GM06990 (cell line): ENCODE results near the gene TBC1D9B.

Experiments
- DNase-seq: peaks from one replicate; pipeline ENCODE4 v3.0.0-alpha.2; 2011; ENCODE audit not compliant: insufficient read length; ENCODE audit errors: extremely low read depth
- H3K27me3 ChIP-seq: replicated peaks from 2 replicates; pipeline ENCODE4 v1.6.0; 2011; ENCODE audit warnings: low read length; ENCODE audit not compliant: control insufficient read depth, insufficient read depth
- H3K36me3 ChIP-seq: 2 replicates; pipeline ENCODE4 v1.5.1; 2011; ENCODE audit warnings: low read length; ENCODE audit not compliant: control insufficient read depth, insufficient read depth
- H3K4me3 ChIP-seq: replicated peaks from 2 replicates; pipeline ENCODE4 v1.5.1; 2011; ENCODE audit warnings: low read depth, mild to moderate bottlenecking, control low read depth, low read length
- CTCF ChIP-seq: IDR thresholded peaks from 2 replicates; pipeline ENCODE4 v1.5.1; 2011; ENCODE audit warnings: low read length, control low read depth, mild to moderate bottlenecking, inconsistent platforms; ENCODE audit not compliant: insufficient read depth, poor library complexity, severe bottlenecking

Gene TBC1D9B

DNA sequence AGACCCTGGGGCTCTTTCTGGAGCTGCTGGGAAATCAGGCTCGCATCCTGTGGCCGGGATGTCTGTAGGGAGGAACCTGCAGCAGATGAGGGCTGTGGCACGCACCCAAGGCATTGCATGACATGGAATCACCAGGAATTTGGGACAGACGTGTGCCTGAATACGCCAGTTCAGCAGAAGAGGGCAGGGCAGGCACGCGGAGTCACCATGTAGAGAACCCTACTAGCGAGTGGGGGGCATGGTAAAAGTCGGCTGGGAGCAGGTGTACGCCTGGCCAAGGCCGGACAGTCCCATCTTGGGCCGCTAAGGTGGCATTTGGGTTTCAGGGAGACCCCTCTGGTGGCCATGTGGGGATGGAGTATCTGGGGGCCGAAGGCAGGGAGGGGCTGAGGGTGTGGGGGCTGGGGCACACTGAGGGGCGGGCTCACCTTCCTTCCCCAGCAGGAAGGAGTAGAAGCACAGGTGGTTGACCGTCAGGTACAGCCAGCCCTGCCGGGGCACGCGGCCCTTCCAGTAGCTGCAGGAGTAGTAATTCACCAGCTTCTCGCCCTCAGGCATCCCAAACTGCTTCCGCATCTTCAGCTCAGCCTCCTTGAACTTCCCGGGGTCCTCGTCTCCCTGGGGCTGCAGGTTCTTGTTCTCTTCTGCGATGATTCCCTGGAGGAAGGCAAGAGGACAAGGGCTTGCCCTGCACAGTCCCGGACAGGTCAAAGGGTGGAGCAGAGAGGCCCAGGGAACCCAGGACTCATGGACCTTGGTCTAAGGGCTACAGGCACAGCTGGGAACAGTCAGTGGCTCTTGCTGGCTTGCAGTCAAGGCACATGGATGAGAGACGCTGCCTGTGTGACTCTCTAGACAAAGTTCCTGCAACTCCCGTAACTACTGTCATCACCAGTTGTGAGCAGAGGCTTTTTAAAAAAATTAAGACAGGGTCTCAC lies 13.5 kb downstream of the TBC1D9B start:
- DNase-seq: no peak
- no peak overlapping the region for H3K4me3 ChIP-seq
- no peak for TF ChIP-seq CTCF
- H3K27me3 ChIP-seq: no peaks in the 10 kb centered on the region
- peaks cover 54% of the 10 kb centered on the region for H3K36me3 ChIP-seq

- Histone ChIP-seq H3K27me3 (no peaks in the 10 kb centered on the region), H3K4me3 (no peak overlapping the region), H3K36me3 (peaks cover 57% of the 10 kb centered on the region)
- DNase-seq: no peak
- TF ChIP-seq CTCF: no peak
Measured at GRCh38 chr5:179893076-179893957, 14.4 kb downstream of the TBC1D9B start.

GRCh38 chr5:179892255-179892654 lies 15.4 kb downstream of the TBC1D9B start:
- Histone ChIP-seq H3K27me3 (no peaks in the 10 kb centered on the region), H3K4me3 (no peak overlapping the region), H3K36me3 (peaks cover 61% of the 10 kb centered on the region)
- no peak for TF ChIP-seq CTCF
- DNase-seq: no peak

- no peak for TF ChIP-seq CTCF
- Histone ChIP-seq H3K4me3 (no peak overlapping the region), H3K36me3 (peaks cover 67% of the 10 kb centered on the region), H3K27me3 (no peaks in the 10 kb centered on the region)
- DNase-seq: no peak
Measured at GRCh38 chr5:179890751-179891682, 16.7 kb downstream of the TBC1D9B start.

DNA sequence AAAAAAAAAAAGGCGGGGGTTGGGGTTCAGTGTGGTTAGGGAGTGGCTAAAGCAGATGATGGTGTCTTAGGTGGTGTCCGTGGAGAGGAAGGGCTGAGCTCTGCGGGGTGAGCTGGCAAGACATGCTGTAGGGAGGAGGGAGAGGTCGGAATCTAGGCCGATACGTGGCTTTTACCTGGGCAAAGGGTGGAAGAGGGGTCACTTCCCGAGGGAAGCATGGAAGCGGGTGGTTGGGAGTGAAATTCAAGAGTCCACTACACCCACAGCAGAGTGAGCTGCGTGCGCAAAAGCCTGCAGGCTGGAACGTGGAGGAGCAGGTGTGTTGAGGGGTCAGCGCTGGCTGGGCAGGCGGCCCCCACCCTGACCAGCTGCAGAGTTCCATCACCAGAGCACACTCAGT lies 17.8 kb downstream of the TBC1D9B start:
- Histone ChIP-seq H3K4me3 (no peak overlapping the region), H3K27me3 (no peaks in the 10 kb centered on the region), H3K36me3 (peaks cover 69% of the 10 kb centered on the region)
- TF ChIP-seq CTCF: no peak
- no peak for DNase-seq
